ENCODE measurements around the gene PRCP.

PRCP gene

GRCh38 chr11:82778776-82779175 is 121.5 kb downstream of the PRCP start:
- no peak for DNase-seq (ENCODE audit: low read depth)

GRCh38 chr11:82776377-82776776 is 123.9 kb downstream of the PRCP start:
- DNase-seq (ENCODE audit: low read depth) = no peak

- no peak for DNase-seq (ENCODE audit: low read depth)
These were observed 124.4 kb downstream of the PRCP start for GRCh38 chr11:82775736-82776346.

GRCh38 chr11:82775218-82775617 is 125.0 kb downstream of the PRCP start:
- DNase-seq (ENCODE audit: low read depth) = no peak

All from stimulated activated CD8-positive, alpha-beta memory T cell treated with anti-CD3 and anti-CD28 coated beads, Interleukin-15, amount 100 ng/mL, for 1 hour (primary cell).